MM.1S (cell line): Measurements from ENCODE around the gene ZDHHC11B.
"Not testable (repeated sequence)": the region's sequence is repeated elsewhere in the genome, so short reads cannot be mapped to it uniquely, and the experiment has no call there.

Experiments used
- EZH2 ChIP-seq: fragments of 300-600 bp; sonication (generic); optimal IDR thresholded peaks from 2 replicates; pipeline ENCODE3; 2017; ENCODE audit warnings: low read depth, mild to moderate bottlenecking, antibody characterized with exemption, low read length, mixed read lengths
- EZH2phosphoT487 ChIP-seq: fragments of 300-600 bp; sonication (generic); IDR thresholded peaks from 2 replicates; pipeline ENCODE4 v1.6.1; 2018; ENCODE audit warnings: antibody characterized with exemption, low read length
- TF ChIP-seq, protein P1 (sequence below): fragments of 300-600 bp; sonication (generic); IDR thresholded peaks from 2 replicates; pipeline ENCODE4 v1.5.1; 2016; ENCODE audit warnings: antibody characterized with exemption, low read length, mixed read lengths

DNA sequence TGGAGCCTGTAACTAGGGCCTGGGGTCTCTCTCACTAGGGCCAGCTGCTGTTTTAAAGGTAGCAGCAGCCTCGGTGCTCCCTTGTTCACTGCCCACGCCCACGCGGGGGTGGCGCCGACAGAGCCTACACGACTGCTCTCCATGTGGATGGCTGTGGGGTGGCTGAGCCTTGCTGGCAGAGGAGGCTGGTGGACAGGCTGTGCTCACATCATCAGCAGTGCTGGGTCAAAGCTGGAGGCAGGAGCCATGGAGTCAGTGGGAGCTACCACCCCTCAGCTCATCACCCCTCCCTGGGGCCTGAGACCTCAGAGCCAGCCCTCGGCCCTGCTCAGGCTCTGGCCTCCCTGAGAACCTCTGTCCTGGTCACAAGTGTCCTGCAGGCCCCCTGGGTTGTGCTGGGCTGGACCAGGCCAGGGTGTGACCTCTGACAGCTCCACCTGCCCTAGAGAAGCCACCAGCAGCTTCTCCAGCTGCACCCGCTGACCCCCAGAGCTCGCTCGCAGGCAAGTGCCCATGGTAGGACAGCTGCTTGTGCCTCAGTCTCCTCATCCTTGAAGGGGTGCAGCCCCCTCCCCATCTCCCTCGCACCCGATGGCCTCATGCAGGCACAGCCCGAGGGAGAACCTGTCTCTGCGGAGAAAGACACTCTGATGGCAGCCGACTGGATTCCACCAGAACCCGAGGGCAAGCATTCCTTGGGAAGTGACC, 101.7 kb downstream of the ZDHHC11B start:
- not testable (repeated sequence) for TF ChIP-seq EZH2phosphoT487, EZH2
- TF ChIP-seq, protein P1, sequence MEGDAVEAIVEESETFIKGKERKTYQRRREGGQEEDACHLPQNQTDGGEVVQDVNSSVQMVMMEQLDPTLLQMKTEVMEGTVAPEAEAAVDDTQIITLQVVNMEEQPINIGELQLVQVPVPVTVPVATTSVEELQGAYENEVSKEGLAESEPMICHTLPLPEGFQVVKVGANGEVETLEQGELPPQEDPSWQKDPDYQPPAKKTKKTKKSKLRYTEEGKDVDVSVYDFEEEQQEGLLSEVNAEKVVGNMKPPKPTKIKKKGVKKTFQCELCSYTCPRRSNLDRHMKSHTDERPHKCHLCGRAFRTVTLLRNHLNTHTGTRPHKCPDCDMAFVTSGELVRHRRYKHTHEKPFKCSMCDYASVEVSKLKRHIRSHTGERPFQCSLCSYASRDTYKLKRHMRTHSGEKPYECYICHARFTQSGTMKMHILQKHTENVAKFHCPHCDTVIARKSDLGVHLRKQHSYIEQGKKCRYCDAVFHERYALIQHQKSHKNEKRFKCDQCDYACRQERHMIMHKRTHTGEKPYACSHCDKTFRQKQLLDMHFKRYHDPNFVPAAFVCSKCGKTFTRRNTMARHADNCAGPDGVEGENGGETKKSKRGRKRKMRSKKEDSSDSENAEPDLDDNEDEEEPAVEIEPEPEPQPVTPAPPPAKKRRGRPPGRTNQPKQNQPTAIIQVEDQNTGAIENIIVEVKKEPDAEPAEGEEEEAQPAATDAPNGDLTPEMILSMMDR = not testable (repeated sequence)
